Measurements from ENCODE around the gene MAP3K5.

Gene MAP3K5

GRCh38 chr6:136685540-136686108 lies 106.7 kb downstream of the MAP3K5 start:
- no peak for DNase-seq (ENCODE audit: low read depth)

GRCh38 chr6:136684466-136684865 lies 107.8 kb downstream of the MAP3K5 start:
- DNase-seq (ENCODE audit: low read depth): no peak

- no peak for DNase-seq (ENCODE audit: low read depth)
These were observed 108.9 kb downstream of the MAP3K5 start for GRCh38 chr6:136683209-136683941.

- no peak for DNase-seq (ENCODE audit: low read depth)
These were observed 110.0 kb downstream of the MAP3K5 start for GRCh38 chr6:136682292-136682691.

- no peak for DNase-seq (ENCODE audit: low read depth)
These were observed 114.5 kb downstream of the MAP3K5 start for GRCh38 chr6:136677822-136678221.

GRCh38 chr6:136677344-136677743 lies 114.9 kb downstream of the MAP3K5 start:
- no peak for DNase-seq (ENCODE audit: low read depth)

GRCh38 chr6:136676075-136676474 lies 116.2 kb downstream of the MAP3K5 start:
- no peak for DNase-seq (ENCODE audit: low read depth)

GRCh38 chr6:136673571-136673970 lies 118.7 kb downstream of the MAP3K5 start:
- no peak for DNase-seq (ENCODE audit: low read depth)

- DNase-seq (ENCODE audit: low read depth): no peak
These were observed 120.1 kb downstream of the MAP3K5 start for GRCh38 chr6:136672144-136672543.

- peak; percentile 32 for DNase-seq (ENCODE audit: low read depth)
These were observed 123.0 kb downstream of the MAP3K5 start for GRCh38 chr6:136669299-136669699.

GRCh38 chr6:136668571-136668970 lies 123.7 kb downstream of the MAP3K5 start:
- DNase-seq (ENCODE audit: low read depth): no peak

- no peak for DNase-seq (ENCODE audit: low read depth)
These were observed 126.2 kb downstream of the MAP3K5 start for GRCh38 chr6:136666041-136666440.

GRCh38 chr6:136662347-136663237 lies 129.7 kb downstream of the MAP3K5 start:
- DNase-seq (ENCODE audit: low read depth): no peak

GRCh38 chr6:136660727-136661126 lies 131.6 kb downstream of the MAP3K5 start:
- no peak for DNase-seq (ENCODE audit: low read depth)

- DNase-seq (ENCODE audit: low read depth): no peak
These were observed 132.2 kb downstream of the MAP3K5 start for GRCh38 chr6:136659991-136660499.

- DNase-seq (ENCODE audit: low read depth): no peak
These were observed 133.6 kb downstream of the MAP3K5 start for GRCh38 chr6:136658711-136659110.

- DNase-seq (ENCODE audit: low read depth): no peak
These were observed 134.6 kb downstream of the MAP3K5 start for GRCh38 chr6:136657666-136658065.

- no peak for DNase-seq (ENCODE audit: low read depth)
These were observed 136.2 kb downstream of the MAP3K5 start for GRCh38 chr6:136656121-136656520.

- DNase-seq (ENCODE audit: low read depth): no peak
These were observed 136.8 kb downstream of the MAP3K5 start for GRCh38 chr6:136655239-136656014.

- DNase-seq (ENCODE audit: low read depth): no peak
These were observed 138.2 kb downstream of the MAP3K5 start for GRCh38 chr6:136654086-136654485.

- DNase-seq (ENCODE audit: low read depth): no peak
These were observed 139.6 kb downstream of the MAP3K5 start for GRCh38 chr6:136652656-136653055.

GRCh38 chr6:136651982-136652381 lies 140.3 kb downstream of the MAP3K5 start:
- no peak for DNase-seq (ENCODE audit: low read depth)

Data from CMK (cell line).